ENCODE measurements around the gene BRI3. TPM values are rescaled to one million over a fixed set of nuclear protein-coding genes. Genes with fewer than 3 reads are reported as not detected.

Gene BRI3
- total RNA-seq, 1 experiment from 2014 or later: 344 TPM

- ATAC-seq: peak; percentile 20; the same call in 1 of the 2 replicates
- intact Hi-C loops (cut with micrococcal nuclease; ENCODE audit: unreplicated experiment): no loop called here
- TF ChIP-seq CTCF (IDR thresholded peaks at IDR 0.05) (no peak), SIN3A (IDR thresholded peaks at IDR 0.05; ENCODE audit: borderline replicate concordance, insufficient read depth, low read depth, low read length) (no peak), TCF7L2 (IDR thresholded peaks at IDR 0.05; ENCODE audit: low read depth, low read length) (no peak), POLR2AphosphoS5 (IDR thresholded peaks at IDR 0.05; ENCODE audit: low read depth, low read length) (no peak)
- TF ChIP-seq, protein P1, sequence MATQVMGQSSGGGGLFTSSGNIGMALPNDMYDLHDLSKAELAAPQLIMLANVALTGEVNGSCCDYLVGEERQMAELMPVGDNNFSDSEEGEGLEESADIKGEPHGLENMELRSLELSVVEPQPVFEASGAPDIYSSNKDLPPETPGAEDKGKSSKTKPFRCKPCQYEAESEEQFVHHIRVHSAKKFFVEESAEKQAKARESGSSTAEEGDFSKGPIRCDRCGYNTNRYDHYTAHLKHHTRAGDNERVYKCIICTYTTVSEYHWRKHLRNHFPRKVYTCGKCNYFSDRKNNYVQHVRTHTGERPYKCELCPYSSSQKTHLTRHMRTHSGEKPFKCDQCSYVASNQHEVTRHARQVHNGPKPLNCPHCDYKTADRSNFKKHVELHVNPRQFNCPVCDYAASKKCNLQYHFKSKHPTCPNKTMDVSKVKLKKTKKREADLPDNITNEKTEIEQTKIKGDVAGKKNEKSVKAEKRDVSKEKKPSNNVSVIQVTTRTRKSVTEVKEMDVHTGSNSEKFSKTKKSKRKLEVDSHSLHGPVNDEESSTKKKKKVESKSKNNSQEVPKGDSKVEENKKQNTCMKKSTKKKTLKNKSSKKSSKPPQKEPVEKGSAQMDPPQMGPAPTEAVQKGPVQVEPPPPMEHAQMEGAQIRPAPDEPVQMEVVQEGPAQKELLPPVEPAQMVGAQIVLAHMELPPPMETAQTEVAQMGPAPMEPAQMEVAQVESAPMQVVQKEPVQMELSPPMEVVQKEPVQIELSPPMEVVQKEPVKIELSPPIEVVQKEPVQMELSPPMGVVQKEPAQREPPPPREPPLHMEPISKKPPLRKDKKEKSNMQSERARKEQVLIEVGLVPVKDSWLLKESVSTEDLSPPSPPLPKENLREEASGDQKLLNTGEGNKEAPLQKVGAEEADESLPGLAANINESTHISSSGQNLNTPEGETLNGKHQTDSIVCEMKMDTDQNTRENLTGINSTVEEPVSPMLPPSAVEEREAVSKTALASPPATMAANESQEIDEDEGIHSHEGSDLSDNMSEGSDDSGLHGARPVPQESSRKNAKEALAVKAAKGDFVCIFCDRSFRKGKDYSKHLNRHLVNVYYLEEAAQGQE (IDR thresholded peaks at IDR 0.05; ENCODE audit: insufficient read depth in 1 of 2, low read depth in 2 of 2, low read length in 1 of 2): no peak
- in situ Hi-C loops (cut with HindIII; ENCODE audit: low pct_unique_long_range_greater_than_20kb, low sequenced_read_pairs): no loop called here
- Histone ChIP-seq H3K9me3 (ENCODE audit: control insufficient read depth, insufficient read depth, low read depth, low read length) (no peaks in the 10 kb centered on the region), H3K4me3 (ENCODE audit: low read depth in 2 of 2, low read length in 2 of 2) (no peak overlapping the region), H3K27ac (ENCODE audit: low read length) (no peak overlapping the region), H3K27me3 (ENCODE audit: control insufficient read depth, insufficient read depth, low read length) (no peaks in the 10 kb centered on the region), H3K36me3 (ENCODE audit: control insufficient read depth, insufficient read depth, low read length) (no peaks in the 10 kb centered on the region), H3K4me1 (ENCODE audit: control insufficient read depth, insufficient read depth, low read length) (no peaks in the 10 kb centered on the region)
- ChIA-PET POLR2A (no interaction called here), CTCF (interaction anchor here (0.6 kb wide), 1 partner anchor 156 kb away, joined by 4 read pairs; no protein-coding TSS in a partner anchor)
- BruUV-seq (replicated peaks): TSS peak; percentile 47
- no peak for DNase-seq (ENCODE audit: low read depth, low spot score)
Observed at GRCh38 chr7:98265841-98266271, 15.6 kb upstream of the BRI3 start.

- POLR2A ChIA-PET: no interaction called here
Observed at GRCh38 chr7:98266840-98267239, 14.6 kb upstream of the BRI3 start.

More at GRCh38 chr7:98266840-98267239, 14.6 kb upstream of the BRI3 start:
- Histone ChIP-seq H3K27ac (ENCODE audit: low read length) (no peak overlapping the region), H3K4me3 (ENCODE audit: low read depth in 2 of 2, low read length in 2 of 2) (no peak overlapping the region), H3K27me3 (ENCODE audit: control insufficient read depth, insufficient read depth, low read length) (no peaks in the 10 kb centered on the region), H3K9me3 (ENCODE audit: control insufficient read depth, insufficient read depth, low read depth, low read length) (no peaks in the 10 kb centered on the region), H3K36me3 (ENCODE audit: control insufficient read depth, insufficient read depth, low read length) (no peaks in the 10 kb centered on the region), H3K4me1 (ENCODE audit: control insufficient read depth, insufficient read depth, low read length) (no peaks in the 10 kb centered on the region)
- DNase-seq (ENCODE audit: low read depth, low spot score): no peak
- CTCF ChIA-PET: no interaction called here
- intact Hi-C loops (cut with micrococcal nuclease; ENCODE audit: unreplicated experiment): no loop called here
- ATAC-seq: peak; percentile 63; the same call in 1 of the 2 replicates
- TF ChIP-seq, protein P1 (IDR thresholded peaks at IDR 0.05; ENCODE audit: insufficient read depth in 1 of 2, low read depth in 2 of 2, low read length in 1 of 2): no peak
- TF ChIP-seq SIN3A (IDR thresholded peaks at IDR 0.05; ENCODE audit: borderline replicate concordance, insufficient read depth, low read depth, low read length): no peak
- no peak for TF ChIP-seq CTCF (IDR thresholded peaks at IDR 0.05)
- TF ChIP-seq POLR2AphosphoS5 (IDR thresholded peaks at IDR 0.05; ENCODE audit: low read depth, low read length): no peak
- TF ChIP-seq TCF7L2 (IDR thresholded peaks at IDR 0.05; ENCODE audit: low read depth, low read length): no peak
- BruUV-seq (replicated peaks): no TSS peak
- in situ Hi-C loops (cut with HindIII; ENCODE audit: low pct_unique_long_range_greater_than_20kb, low sequenced_read_pairs): no loop called here
